NT2/D1 (cell line): ENCODE results near the gene TM9SF4.

Source experiments
- YY1 ChIP-seq: IDR thresholded peaks from 2 replicates; pipeline ENCODE4 v1.6.1; 2011; ENCODE audit not compliant: insufficient read length, insufficient read depth
- ZNF274 ChIP-seq: IDR thresholded peaks from 2 replicates; pipeline ENCODE4 v1.6.1; 2011; ENCODE audit warnings: mild to moderate bottlenecking, low read depth, low read length

- TF ChIP-seq YY1 (no peak), ZNF274 (no peak)
These were observed 17.4 kb downstream of the TM9SF4 start for GRCh38 chr20:32126919-32127318.
